GM23338 (cell line): ENCODE measurements around the gene CXXC5.

Source experiments
- CTCF ChIP-seq, 2 experiments: fragments of 200-600 bp in 1 of 2; sonication (generic) in 1 of 2; conservative IDR thresholded peaks; 2 replicates each; pipeline versions ENCODE4 v1.5.1 to v1.6.1; 2016 to 2017; ENCODE audit warnings: antibody characterized with exemption in 2 of 2, low read depth in 2 of 2, mild to moderate bottlenecking in 2 of 2, moderate library complexity in 1 of 2
- EZH2 ChIP-seq: fragments of 200-600 bp; sonication (generic); IDR thresholded peaks from one replicate; pipeline ENCODE4 v1.8.0; 2017; ENCODE audit warnings: antibody characterized with exemption, mild to moderate bottlenecking, low read depth; ENCODE audit not compliant: unreplicated experiment
- EZH2phosphoT487 ChIP-seq: fragments of 200-600 bp; sonication (generic); IDR thresholded peaks from one replicate; pipeline ENCODE4 v1.8.1; 2018; ENCODE audit warnings: antibody characterized with exemption; ENCODE audit not compliant: unreplicated experiment
- POLR2AphosphoS5 ChIP-seq: IDR thresholded peaks from 2 replicates; pipeline ENCODE4 v1.6.1; 2016; ENCODE audit warnings: antibody characterized with exemption, low read depth
- REST ChIP-seq: IDR thresholded peaks from one replicate; pipeline ENCODE4 v1.6.1; 2018; ENCODE audit warnings: antibody characterized with exemption; ENCODE audit not compliant: unreplicated experiment

GRCh38 chr5:139619861-139620260 is 28.3 kb upstream of the CXXC5 start:
- TF ChIP-seq CTCF (conservative IDR thresholded peaks at IDR 0.05; ENCODE audit: low read depth in 2 of 2) (no peak), EZH2 (no peak), REST (no peak), POLR2AphosphoS5 (no peak), EZH2phosphoT487 (no peak)
